GM18508 (cell line): ENCODE data around the gene MYBPC3.
"Not testable (repeated sequence)": the region's sequence is repeated elsewhere in the genome, so short reads cannot be mapped to it uniquely, and the experiment has no call there.

Experiments
- ATAC-seq: cut with Tn5 transposase; IDR thresholded peaks from one replicate; pipeline ENCODE4 v1.9.1; 2021; ENCODE audit warnings: moderate number of reproducible peaks; ENCODE audit not compliant: insufficient read depth, unreplicated experiment

MYBPC3 gene

DNA sequence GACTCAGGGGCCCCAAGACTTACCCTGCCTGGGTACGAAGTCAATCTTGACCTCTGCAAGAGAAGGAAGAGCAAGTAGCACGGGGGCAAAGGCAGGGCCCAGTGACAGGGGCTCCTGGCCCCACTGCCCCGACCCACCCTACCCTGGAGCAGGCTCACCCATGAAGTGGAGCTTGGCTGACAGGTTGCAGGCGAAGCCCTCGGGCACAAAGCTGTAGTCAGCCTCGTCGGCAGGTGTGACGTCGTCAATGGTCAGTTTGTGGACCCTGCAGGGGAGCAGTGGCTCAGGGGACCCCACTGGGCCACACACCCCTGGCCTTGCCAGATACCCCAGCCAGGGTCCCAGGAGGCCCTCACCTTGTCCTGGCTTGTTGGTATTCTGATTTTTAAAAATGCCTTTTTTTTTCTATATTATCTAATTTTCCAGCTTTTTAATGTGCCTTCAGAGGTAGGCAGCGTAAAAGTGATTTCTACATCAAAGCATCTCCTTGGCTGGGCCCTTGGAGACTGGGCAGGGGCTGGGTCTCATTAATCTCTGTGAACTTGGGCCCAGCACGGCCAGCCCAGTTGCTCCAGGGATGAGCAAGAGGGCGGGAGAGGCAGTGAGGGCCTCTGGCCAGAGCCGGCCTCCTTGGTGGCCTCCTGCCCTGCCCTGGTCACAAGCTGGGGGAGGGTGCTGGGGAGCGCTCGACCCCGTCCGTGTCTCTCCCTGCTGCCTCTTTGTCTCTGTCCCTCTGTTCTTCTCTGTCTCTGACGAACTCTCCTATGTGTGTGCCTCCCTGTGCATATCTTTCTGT is 11.3 kb downstream of the MYBPC3 start:
- ATAC-seq: no peak

DNA sequence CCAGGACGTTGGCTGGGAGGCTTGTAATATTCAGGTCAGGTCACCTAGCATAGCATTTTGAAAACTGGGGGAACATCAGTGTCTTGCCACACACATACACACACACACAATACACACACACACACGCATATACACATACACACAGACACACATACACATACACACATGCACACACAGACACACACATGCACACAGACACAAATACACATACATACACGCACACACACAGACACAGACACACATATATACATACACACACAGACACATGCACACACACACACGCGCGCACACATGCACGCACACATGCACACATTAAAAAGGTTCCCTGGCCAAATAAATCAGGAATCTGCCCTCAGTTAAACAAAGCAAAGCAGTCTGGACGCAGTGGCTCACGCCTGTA is 12.5 kb downstream of the MYBPC3 start:
- ATAC-seq: no peak

DNA sequence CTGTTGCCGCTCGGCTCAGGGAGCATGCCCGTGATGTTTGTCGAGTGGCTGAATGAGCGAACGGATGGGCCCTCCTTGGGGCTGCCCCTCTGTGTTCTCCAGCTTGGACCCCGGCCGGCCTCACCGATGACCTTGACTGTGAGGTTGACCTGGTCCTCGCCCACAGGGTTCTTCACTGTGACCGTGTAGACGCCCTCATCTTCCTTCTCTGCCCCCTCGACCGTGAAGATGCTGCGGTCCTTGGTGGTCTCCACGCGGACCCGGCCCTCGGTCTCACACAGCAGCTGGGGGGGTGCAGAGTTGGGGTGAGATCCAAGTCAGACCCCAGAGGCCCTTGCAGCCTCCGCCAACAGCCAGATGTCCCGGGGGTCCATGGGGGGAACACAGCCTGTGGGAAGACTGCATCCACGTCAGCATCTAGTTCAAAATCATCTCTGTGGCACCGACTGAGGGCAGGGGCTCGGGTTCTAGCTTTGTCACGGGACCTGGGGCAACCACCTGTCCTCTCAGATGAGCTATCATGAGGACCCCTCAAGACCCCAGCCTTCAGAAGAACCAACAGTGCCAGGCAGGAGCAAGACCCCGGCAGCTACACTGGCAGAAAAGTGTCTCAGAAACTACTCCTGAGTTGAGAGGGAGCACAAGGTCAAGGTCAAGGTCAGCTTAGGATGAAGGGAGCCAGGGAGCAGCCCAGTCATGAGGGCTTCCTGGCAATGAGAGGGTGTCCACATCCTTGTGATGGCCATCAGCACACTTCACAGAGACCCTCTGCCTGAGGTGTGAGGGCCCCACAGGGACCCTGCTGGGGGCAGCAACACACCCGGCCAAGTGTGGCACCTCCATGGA is 13.9 kb downstream of the MYBPC3 start:
- no peak for ATAC-seq

DNA sequence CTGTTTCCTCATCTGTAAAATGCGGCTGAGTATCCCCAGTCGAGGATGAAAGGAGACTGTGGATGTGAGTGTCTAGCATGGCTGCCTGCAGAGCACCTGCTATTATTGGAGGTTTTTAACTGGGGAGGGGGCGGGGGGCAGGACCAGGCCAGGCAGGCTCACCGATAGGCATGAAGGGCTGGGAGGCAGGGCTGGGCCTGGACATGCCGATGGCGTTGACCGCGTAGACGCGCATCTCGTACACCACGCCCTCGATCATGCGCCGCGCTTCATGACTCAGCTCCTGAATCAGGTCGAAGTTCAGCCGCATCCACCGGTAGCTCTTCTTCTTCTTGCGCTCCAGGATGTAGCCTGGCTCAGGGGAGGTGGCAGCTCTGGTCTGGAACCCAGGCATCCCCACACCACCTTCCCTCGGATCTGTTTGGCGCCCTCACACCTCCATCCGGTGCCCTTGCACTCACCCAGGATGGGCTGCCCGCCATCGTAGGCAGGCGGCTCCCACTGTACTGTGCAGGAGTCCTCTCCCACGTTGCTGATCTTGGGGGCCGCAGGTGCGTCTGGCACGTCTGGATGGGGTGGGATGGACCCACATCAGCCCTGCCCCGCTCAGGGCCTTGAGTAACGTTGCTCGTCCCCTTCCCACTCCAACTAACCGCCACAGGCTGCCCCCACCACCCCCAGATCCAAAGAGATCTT is 15.1 kb downstream of the MYBPC3 start:
- no peak for ATAC-seq

DNA sequence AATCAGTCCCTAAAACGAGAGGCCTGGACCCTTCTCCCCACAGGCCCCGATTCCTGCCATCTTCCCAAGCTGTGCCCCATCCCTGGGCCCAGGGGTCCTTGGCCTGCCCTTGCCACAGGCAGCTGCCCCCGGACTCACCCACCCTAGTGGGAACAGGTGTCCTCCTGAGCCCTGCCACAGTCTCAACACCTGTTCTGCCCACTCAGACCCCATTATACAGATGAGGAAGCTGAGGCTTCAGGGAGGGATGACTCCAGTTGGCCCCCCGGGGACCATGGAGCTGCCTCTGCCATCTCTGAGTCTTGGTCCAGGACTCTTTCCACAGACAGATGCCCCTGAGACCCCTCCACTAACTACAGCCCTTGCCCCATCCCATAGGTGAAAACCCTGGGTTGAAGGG is 15.9 kb downstream of the MYBPC3 start:
- ATAC-seq: no peak

DNA sequence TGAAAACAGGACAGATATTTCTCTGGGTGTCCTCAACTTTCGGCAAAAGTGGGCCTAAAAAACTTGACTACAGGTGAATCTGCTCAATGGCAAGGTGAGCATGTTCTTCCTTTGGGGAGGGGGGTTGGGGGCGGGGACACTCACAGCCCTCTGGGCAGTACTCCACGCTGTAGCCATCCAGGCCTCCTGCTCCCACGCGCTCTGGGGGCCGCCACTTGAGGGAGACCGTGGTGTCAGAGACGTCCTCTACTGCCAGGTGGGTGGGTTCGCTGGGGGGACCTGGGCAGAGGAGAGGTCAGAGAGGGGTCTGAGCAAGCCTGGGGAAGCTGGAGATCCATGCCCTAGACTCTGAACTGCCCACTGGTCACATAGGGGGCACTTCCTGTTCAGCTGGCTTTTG is 16.8 kb downstream of the MYBPC3 start:
- ATAC-seq: no peak

DNA sequence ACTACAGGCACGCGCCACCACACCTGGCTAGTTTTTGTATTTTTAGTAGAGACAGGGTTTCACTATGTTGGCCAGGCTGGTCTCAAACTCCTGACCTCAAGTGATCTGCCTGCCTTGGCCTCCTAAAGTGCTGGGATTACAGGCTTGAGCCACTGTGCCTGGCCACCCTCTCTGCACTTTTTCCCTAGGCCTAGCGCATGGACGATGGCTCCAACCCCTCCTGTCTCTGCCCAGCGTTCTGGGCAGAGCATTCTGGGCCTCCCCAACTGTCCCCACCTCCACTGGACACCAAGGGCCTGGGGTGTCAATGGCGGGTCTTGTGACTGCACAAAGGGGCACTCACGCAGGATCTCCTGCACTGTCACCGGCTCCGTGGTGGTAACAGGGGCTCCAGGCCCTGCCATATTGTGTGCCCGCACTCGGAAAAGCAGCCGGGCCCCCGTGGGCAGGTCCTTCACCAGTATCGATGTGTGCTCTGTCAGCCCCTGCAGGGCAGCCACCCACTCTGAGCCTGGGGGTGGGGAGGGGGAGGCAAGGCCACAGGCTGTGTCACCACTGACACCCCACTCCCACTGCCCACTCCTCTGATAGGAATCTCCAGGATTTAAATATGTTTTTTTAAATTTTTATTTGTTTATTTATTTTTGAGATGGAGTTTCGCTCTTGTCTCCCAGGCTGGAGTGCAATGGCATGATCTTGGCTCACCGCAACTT is 17.6 kb downstream of the MYBPC3 start:
- not testable (repeated sequence) for ATAC-seq

DNA sequence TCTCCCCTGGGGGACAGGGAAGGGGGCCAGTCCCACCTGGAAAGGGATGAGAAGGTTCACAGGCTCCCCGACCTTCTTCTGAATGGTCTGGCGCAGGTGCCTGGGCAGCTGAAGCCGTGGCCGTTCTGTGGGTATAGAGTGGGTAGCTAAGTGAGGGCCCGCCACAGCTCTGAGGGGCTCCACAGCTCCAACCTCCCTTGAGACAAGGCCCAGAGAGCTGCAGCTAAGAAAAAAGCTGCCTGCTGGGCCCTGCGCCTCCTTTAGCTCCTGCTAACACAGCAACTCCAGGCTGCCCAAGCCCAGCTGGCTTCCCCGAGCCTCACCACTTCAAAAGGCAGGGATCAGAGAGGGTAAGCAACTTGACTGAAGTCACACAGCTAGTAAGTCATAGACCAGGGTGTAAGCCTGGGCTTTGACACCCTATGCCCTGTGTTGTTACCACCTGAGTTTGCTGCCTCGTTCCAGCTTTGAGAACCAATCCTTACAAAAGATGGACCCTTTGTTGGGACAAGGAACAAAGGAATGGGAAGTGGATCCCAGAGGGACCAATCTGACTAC is 18.5 kb downstream of the MYBPC3 start:
- ATAC-seq: no peak

DNA sequence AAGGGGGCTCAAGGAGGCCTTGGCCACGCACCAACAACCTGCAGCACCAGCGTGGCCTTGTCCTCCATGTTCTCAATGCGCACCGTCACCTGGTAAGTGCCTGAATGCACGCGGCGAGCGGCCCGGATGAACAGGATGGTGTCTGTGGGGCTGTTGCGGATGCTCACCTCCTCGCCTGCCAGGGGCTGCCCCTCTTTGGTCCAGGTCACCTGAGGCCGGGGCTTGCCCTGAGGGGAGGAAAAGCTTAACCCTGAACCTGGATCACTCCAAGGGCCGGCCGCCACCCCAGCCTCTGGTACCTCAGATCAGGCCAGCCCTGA is 19.0 kb downstream of the MYBPC3 start:
- no peak for ATAC-seq

DNA sequence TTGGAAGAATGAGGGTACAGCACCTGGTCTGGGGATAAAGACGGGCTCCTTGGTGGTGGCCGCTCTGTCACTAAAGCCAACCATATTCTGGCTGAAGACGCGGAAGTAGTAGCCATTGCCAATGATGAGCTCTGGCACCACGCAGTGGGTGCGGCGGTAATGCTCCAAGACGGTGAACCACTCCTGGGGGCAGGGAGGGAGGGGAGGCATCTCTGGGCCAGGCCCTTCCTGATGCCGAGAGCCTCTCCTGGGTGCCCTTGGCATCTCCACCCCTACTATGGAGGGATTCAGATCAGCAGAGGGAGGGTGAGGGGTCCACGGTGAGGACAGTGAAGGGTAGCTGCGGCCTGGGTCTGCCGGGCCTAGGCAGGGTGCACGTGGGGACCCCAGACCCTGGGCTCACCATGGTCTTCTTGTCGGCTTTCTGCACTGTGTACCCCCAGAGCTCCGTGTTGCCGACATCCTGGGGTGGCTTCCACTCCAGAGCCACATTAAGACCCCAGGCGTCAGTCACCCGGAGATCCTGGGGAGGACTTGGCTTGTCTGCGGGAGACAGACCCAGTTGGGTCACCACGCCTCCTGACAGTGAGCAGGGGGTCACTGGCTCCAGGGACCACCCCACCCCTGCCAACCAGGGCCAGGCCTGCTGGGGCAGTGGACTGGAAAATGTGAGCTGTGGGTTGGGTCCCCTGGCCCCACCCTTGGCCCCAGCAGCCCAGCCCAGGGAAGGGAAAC is 19.5 kb downstream of the MYBPC3 start:
- no peak for ATAC-seq

DNA sequence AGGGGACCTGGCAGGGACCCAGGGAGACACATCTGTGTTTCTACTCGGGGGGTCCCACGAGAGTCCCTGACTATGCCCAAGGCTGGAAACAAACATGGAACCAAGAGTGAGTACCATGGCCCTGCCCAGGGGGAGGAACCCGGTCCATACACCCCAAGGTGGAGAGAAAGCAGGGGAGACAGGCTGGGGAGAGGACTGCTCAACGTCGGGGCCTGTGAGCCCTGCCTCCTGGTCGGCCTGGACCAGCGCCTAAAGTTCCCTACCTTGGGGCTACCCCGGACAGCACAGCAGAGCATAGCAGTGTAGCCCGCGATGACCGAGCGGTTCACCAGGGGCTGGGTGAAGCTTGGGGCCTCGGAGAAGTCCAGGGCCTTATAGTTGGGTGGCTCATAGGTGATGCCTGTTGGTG is 20.2 kb downstream of the MYBPC3 start:
- no peak for ATAC-seq

DNA sequence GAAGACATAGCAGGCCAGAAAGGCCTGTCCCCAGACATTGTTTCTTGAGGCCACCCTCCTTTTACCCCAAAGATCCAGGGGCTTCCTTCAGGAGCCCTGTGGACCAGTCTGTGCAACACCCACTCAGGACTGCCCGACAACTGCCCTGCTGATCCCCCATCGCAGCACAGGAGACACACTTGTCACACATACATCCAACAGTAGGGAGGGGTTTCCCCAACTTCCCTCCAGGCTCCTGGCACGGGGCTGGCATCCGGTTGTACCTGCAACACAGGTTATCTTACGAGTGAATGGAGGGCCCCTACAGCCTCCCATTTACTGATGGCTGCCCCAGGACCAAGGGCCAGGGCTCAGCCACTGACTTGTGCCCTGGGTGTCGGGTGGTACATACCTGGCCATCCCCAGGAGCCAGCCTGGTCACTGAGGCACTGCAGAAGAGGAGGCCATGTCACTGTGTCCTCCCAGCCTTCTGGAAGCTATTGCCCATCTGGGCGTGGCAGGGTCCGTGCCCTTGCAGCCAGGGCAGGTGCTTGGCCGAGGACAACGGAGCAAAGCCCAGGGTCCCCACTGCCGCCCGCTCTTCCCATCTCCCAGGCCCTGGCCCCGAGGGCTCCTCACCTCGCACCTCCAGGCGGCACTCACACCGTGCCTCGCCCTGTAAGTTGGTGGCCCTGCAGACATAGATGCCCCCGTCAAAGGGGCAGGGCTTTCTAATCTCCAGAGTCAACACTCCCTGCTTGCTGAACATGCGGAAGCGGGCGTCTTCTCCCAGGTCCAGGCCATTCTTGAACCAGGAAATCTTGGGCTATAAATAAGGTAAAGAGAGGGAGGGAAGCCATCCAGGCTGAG is 20.8 kb downstream of the MYBPC3 start:
- no peak for ATAC-seq

DNA sequence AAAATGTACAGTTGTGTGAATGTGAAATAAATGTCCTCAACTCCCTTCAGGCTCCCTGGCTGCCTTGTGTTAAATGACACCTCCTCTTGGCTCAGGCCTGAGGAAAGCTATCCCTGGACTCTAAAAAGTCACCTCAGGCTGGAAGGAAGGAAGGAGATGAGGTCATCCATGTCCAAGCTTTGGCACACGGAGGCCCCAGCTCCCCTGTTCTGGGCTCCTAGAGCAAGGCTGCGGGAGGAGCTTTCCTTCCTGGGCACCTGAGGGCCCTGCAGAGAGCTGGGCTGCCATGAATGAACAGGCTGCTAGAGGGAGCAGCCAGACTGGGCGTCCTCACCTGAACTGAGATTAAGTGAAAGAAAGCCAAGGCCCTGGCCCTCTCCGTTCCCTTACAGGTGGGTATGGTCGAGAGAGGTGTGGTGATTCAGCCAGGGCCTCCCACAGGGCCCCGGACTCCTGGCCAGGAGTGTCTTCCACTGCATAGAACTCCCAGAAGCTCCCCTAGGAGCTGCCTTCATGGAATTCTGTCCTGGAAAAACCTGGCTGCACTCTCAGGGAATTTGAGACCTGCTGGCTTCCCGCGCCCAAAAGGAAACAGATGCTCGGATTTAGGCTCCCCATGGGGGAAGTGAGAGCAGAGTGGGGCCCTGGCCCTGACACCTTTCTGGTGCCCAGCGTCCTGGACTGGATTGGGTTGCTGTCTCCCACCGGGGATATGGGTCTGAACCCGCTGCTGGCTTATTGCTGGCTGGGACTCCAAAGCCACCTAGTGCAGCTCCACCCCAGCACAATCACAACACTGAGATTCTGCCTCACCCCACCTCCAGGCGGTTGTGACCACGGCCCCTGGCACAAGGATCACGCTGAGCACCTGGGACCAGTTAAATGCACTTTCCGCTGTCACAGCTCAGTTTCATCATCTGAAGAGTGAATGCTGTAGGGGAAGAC is 22.2 kb downstream of the MYBPC3 start:
- ATAC-seq: no peak

DNA sequence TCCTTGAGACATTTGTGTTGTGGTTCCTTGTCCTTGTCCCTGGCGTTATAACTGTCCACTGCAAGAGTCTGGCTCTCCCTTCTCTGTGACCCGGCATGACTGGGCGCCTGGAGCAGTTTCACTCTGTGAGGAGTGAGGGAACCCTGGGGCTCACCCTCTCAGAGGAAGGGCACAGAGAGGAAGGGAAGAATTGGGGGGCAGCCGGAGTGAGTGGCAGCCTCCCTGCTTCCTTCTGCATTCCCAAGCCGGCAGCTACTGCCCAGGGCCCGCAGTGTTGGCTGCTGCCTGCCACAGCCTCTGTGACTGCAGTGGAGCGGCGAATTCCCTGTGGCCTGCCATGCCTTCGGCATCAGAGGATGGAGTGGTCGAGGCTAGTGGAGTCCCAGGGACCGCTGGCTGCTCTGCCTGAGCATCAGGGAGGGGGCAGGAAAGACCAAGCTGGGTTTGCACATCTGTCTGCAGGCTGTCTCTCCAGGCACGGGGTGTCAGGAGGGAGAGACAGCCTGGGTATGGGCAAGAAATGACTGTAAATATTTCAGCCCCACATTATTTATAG is 23.0 kb downstream of the MYBPC3 start:
- ATAC-seq: no peak

DNA sequence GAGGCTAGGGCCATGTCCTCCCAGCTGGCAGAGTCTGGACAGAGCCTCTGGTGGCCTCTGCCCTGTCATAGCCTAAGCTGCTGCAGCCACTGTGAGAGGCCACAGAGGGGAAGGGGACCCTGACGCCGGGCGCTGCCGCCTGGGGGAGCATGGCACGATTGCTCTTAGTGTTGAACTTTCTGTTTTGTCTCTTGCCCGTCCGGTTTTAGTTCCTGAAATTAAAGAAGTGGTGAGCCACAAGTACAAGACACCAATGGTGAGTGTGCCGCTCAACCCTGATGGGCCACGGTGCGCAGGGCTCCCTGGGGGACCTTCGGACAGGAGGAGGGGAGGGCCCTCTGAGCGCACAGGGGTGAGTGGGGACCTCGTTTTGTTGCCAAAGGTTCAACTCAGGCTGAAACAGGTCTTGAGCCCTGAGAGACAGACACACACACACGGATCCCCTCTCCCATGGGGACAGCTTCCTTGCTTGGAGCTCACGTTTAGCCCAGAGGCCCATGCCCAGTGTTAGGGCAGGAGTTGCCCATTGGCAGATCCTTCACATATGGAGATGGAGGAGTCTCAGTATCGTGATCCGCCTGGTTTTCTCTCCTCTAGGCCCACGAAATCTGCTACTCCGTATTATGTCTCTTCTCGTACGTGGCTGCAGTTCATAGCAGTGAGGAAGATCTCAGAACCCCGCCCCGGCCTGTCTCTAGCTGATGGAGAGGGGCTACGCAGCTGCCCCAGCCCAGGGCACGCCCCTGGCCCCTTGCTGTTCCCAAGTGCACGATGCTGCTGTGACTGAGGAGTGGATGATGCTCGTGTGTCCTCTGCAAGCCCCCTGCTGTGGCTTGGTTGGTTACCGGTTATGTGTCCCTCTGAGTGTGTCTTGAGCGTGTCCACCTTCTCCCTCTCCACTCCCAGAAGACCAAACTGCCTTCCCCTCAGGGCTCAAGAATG is 23.8 kb downstream of the MYBPC3 start:
- peak; percentile 56 for ATAC-seq

DNA sequence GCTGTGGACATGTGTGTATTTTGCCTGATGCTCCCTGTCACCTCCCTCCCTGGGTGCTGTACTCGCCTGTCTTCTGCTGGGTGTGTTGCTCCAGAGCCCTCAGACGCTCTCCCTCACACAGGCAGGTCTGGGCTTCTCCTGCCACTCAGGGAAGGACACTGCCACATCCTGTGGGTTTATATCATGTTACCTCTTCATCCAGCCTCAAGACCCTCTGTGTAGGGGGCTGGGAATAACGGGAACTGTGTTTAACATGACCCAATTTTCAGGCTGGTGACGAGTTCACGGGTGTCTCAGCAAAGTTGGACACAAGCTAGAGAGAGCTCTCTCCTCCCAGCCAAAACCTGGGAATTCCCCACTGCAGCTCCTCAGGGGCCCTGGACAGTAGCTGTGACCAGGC is 24.6 kb downstream of the MYBPC3 start:
- ATAC-seq: no peak
